NCI-H82 treated with DMSO at 0.1 percent for 48 hours (cell line): Measurements from ENCODE around the gene CCDC69.
"Not testable (repeated sequence)": the region's sequence is repeated elsewhere in the genome, so short reads cannot be mapped to it uniquely, and the experiment has no call there.

Experiments used
- DNase-seq: peaks from one replicate; lab custom pipeline; 2025; ENCODE audit not compliant: unreplicated experiment; lab: John Stamatoyannopoulos, UW

Gene CCDC69, protein sequence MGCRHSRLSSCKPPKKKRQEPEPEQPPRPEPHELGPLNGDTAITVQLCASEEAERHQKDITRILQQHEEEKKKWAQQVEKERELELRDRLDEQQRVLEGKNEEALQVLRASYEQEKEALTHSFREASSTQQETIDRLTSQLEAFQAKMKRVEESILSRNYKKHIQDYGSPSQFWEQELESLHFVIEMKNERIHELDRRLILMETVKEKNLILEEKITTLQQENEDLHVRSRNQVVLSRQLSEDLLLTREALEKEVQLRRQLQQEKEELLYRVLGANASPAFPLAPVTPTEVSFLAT

DNA sequence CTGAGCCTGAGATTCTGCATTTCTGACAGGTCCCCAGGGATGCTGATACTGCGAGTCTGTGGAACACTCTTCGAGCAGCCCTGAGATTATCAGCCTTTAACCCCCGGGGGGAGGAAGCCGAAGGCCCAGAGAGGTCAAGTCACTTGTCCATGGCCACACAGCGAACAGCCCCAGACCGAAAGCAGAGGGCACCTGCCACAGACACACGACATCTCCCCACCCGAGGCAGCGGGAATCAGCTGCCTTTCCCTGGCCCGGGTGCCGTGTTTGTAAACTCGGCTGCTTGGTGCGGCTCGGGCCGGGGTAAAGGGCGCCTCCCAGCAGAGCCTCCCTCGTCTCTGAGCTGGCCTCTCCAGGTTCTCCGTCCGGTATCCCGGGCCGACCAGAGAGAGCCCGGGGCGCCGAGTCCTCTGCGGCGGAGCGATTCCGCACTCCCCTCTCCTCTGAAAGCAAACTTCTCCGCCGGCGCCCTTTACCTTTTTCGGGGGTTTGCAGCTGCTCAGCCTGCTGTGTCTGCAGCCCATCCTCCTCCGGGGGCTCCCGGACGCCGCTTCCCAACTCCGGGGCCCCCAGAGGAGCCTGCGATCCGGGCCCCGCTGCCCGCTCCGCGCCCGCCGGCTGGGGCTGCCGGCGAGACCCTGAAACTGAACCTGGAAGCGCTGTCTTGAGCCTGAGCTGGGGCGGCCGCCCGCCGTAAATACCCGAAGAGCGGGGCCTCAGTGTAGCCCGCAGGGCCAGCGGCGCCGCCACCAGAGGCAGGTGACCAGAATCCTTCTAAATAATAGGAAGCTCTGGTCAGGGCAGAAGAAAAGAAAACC is at the start of gene CCDC69:
TSS of gene CCDC69 (minus strand) at position 646 of the 818 bp plus-strand sequence. CDS start at position 524, 122 bp downstream.
- peak; percentile 5 for DNase-seq

DNA sequence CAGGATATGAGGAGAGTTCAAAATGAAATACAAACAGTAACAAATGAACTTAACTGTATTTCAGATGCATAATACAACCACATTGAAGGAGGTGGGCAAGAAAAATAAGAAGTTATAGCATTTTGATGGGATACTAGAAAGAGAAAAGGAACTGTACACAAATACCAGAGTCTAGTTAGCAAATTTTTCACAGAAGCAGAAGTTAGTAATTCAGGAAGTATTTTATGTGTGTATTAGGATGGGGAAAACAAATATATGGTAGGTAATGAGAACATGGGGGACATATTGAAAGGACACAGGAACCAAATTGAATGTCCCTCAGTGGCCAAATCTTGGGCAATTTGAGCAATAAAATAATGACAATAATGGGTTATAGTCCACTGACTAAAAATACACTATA is 47.4 kb upstream of the CCDC69 start:
- no peak for DNase-seq

DNA sequence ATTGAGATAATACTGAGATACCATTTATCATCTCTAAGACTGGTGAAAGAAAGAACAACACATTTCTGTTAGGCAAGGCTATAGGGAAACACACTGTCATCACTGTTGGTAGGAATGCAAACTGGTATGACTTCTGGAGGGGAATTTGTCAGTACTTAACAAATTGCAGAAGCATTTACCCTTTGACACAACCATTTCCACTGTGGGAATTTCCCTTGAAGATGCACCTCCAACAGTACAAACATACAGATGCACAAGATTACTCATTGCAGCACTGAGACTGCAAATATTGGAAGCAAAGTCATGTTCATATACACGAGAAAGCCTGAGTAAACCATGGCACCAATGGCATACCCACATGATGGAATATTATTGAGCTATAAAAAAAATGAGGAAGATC is 46.7 kb upstream of the CCDC69 start:
- no peak for DNase-seq

DNA sequence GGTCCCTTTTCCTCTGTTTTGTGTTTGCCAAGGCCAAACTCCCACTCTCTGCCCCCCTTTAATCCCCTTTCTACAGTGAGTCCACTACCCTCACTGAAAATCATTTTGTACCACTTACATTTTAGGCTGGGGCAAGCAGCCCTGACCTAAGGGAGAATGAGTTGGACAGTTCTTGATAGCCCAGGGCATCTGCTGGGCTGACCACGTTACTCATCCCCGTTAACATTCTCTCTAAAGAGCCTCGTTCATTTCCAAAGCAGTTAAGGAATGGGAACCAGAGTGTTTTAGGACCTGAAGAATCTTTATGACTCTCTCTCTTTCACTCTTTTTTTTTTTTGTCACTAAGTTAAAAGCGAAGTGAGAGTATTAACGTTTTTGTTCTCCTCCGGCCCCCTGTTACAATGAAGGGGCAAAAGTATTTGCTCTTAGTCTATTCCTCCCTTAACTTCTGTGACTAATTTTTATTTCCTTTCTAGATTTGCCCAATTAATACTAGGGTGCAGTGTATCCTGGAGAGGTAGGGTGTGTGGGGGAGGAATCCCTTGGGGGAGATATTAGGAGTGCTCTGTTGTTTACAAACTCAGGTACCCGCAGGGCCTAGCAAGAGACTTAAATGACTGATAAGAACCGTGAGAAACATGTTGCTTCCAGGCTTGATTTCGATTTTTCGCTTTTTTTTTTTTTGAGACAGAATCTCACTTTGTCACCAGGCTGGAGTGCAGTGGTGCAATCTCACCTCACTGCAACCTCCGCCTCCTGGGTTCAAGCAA is 43.8 kb upstream of the CCDC69 start:
- no peak for DNase-seq

DNA sequence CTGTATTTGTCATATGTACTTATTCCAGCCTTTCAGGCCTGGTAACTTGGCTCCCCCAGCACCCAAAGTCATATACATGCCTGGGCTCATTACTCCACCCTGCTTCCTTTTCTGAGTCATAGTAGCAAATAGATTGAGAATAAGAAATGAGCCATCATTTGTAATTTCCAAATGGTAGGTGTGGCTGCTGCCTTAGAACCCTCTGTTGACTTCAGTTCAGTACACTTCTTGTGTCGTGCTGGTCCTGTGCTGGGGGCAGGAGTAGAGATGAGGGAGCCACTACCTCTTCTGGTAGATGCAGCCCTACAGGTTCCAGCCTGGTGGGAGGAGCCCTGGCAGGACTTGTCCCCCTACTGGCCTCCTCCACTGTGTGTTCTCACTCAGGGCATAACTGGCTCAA is 40.2 kb upstream of the CCDC69 start:
- no peak for DNase-seq

DNA sequence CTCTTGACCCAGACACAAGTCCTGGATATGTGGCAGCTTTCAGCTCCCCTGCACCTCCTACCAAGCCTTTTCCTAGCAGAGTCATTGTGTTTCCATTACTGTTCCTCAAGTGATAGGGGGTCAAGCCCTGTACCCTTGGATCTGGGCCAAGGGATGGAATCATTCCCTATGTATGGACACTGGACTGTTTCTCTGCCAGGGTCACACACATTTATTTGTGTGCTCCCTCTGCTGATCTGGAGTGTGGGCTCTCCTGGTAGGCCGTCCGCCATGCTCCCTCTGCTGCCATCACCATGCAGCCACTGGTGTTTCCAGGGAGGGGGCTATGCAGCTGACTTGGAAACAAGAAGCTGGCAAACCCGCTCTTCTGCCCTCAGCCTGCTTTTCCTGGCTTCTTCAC is 38.6 kb upstream of the CCDC69 start:
- no peak for DNase-seq

DNA sequence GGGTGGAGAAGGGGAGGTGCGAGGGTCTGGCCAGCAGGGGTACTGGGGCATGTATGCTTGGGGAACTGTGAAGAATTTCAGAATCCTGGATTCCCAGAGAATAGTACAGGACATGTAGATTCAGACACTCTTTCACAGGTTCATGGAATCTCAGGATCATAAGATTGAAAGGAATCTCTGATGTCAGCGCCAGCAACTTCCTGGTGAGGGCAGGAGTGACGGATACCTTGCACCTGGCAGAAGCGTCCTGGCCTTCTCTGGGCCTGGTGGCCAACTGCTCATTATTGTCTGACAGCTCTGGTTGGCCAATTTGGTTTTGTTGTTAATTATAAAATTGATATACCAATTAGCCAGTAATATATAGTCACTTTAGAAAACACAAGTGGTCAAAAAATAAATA is 36.0 kb upstream of the CCDC69 start:
- no peak for DNase-seq

DNA sequence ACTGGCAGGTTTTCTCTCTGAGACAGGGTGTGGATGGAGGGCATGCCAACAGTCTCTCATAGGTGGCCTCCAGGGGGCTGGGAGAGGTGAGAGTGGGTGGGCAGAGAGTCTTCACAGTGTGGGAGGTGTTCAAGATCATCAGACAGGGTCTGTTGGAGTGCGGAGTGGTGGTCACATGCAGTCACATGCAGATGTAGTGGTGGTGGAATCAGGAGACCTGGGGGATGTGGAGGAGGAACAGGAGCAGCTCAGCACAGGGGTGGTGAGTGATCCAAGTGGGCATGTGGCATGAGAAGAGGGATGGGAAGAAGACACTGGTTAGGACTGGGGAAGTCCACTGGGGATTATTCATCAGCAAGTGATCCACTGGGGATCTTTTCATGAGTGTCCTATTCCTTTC is 34.9 kb upstream of the CCDC69 start:
- no peak for DNase-seq

DNA sequence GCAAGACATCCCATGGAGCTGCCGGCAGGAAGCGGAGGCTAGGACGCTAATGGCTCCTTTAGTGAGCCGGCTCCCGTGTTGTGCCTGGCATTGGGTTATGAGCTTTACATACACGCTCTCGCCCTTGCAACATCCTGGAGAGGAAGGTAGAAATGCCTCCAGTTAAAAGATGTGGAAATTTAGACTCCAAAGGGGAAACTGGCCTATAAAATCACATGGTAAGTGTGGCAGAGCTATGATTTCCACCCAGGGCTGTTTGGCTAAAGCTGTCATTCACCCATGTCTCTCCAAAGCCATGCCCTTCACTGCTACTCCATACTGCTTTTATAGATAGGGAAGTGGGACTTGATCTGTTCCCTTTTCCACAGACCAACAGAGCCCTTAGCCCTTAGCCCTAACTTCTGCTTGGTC is 34.3 kb upstream of the CCDC69 start:
- DNase-seq = no peak

DNA sequence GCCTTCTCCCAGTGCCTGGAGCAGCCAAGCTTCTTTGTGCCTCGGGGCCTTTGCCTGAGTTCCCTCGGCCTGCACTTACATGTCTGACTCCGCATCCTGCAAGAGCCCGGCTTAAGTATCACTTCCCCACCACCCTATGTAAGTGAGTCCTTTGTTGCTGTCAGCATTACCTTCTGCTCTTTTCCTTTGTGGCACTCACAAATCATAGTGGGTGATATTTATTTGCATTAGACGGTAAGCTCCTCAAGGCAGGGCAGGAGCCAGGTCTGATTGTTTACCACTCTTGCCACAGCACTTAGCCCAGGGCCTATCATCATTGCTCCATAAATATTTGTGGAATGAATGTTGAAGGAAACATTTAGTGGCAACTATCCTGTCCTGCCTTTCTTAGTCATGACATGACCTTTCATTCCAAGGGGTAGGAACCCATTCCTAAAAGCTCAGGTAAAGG is 33.9 kb upstream of the CCDC69 start:
- no peak for DNase-seq

DNA sequence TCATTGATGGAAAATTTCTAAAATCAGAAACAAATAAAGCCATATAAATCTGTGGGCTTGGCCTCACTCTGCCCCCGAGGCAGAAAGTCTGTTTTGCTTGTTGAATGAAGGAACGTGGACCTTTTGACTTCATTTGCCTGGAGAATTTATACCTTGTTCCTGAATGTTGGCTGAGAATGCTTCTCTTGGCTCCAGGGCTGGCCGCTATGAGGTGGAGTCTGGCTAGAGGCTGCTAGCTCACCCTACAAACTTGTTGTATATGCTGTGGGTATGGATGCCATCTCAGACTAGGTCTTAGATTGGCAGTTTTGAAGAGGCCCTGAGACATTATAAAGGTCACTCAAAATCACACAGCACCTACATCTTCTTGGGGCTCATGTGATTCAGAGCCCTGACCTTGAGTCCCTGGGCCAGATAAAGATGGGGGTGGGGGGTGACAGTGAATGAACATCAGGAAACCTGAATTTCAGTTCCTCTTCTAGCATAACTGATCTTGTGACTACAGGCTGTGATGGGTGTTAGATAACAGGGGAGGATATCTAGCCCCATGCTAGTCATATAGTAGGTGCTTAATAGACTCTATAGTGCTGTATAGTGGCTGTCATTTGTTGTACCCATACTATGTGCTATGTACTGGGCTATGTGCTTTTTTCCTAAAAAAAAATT is 31.9 kb upstream of the CCDC69 start:
- no peak for DNase-seq

DNA sequence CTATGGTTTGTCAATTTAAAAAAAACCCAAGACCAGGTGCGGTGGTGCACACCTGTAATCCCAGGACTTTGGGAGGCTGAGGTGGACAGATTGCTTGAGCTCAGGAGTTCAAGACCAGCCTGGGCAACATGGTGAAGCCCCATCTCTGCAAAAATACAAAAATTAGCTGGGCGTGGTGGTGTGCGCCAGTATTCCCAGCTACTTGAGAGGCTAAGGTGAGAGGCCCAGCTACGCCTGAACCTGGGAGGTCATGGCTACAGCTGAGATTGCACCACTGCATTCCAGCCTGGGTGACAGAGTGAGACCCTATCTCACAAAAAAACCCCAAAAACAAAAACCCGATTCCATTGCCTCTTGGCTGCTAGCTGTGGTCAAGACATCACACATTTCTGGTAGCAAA is 31.1 kb upstream of the CCDC69 start:
- DNase-seq = not testable (repeated sequence)

DNA sequence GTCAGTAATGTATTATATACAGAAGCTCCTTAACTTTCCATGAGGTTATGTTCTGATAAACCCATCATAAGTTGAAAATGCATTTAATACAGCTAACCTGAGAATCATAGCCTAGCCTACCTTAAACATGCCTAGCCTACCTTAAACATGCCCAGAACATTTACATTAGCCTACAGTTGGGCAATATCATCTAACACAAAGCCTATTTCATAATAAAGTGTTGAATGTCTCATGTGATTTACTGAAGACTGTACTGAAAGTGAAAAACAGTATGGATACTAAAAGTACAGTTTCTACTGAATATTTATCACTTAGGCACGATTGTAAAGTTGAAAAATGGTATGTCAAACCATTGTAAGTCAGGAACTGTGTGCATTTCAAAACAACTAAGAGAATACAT is 30.7 kb upstream of the CCDC69 start:
- DNase-seq = no peak

DNA sequence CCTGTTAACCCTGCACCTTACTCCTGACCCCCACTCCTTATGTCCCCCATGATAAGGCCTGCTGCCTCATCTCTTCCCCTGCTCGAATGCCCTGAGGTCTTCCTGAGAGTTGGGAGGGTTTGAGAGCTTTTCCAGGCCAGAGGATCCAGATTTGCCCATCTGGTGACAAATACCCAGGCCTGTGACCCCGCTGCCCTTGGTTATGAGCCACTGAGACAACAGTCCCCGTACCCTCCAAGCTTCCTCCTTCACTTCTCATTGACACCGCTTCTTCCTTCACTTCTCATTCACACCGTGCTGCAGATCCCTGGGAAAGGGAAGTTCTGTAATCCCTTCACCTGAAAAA is 29.7 kb upstream of the CCDC69 start:
- DNase-seq = no peak

DNA sequence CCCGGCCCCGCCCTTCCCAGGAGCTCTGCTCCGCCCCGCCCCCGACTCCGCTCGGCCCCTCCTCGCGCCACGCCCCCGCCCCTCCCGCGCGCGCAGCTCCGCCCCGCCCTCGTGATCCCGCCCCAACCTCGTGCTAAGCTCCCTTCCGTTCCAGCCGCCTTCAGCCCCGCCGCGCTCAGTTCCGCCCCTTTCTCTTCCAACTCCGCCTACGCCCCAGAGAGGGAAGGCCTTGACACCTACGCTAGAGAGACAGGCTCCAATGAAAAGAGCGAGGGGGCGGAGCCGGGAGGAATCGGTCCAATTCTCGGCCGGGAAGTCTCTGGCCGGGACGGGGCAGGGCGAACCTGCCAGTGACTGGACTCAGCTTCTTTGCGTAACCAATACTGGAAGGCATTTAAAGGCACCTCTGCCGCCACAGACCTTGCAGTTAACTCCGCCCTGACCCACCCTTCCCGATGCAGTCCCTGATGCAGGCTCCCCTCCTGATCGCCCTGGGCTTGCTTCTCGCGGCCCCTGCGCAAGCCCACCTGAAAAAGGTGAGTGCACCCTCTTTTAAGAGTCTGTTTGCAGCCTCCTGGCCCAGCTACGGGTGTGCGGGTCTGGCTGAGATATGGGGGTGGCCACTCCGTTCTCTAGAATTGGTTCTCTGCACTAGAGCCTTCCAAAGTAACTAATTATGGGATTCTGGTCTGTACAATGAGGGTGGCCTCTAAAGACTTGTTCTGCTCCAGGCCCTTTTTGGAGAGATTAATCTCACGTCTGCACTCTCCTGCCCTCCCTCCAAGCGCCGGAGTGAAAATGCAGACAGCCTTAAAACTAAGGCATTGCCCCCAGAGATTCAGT is 29.1 kb upstream of the CCDC69 start, which contains the start of gene GM2A:
TSS of gene GM2A (plus strand) at position 424 of the 843 bp plus-strand sequence. CDS start at position 456, 32 bp downstream.
- DNase-seq = peak; percentile 95

DNA sequence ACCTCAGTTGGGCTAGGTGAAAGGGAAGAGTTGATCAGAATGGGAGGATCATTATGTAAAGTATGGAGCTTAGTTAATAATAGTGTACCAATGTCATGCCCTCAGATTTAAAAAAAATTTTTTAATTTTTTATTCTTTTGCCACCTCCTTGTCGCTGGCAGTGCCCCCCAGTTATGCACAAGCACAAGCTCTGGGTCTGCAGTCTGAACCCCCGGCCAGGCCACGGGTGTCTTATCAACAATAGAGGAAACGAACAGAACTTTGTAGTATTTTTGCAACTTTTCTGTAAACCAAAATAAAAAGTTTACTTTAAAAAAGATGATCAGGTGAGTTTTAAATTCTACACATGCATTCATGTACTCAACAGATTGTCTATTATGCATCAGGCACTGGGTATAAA is 27.7 kb upstream of the CCDC69 start:
- DNase-seq = no peak

DNA sequence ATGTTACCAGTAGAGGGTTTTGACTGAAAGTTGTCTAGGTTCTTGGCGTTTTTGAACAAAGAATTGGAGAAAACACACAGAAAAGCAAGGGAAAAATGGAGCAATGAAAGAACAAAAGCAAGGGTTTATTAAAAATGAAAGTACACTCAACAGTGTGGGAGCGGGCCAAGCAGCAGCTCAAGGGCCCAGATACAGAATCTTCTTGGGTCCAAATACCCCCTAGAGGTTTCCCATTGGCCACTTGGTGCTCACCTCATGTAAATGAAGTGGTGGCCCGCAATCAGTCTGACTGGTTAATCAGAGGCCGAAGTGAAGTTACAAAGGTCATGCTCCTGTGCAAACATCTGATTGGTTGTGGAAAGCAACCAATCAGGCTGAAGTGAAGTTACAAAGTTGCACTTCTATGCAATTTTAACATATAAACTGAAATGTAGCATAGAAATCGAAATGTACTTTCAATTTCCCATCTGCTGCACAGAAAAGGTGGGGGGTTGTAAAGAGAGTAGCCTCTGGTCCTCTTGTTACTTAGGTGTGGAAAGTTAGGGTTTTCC is 27.2 kb upstream of the CCDC69 start:
- no peak for DNase-seq

DNA sequence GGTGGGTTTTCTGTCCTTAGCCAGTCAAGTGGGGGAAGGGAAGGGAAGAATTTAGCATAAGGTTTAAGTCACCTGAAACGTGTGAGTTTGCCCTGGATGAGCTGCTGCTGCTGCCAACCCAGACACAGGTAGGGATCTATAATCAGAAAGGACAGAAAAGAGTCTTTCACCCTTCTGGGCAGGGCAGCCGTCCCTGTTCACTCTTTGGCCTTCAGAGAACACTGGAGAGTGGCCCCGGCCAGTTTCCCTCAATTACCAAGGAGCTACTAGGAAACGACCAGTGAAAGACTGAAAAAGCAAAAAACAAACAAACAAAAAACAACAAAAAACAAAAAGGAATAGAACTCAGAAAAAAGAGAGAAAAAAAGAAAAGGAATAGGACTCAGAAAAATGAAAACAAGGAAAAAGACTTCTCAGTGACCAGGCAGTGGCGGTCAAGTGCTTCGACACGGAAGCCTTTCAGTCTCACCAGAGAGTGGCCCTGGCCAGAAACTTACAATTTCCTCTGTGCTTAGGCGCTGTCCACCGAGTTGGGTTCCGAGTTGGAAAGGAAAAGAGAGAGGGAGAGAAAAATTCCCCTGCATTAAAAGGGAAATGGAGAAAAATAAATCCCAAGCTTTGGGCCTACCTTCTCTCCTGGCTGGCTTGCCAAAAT is 26.6 kb upstream of the CCDC69 start:
- no peak for DNase-seq

DNA sequence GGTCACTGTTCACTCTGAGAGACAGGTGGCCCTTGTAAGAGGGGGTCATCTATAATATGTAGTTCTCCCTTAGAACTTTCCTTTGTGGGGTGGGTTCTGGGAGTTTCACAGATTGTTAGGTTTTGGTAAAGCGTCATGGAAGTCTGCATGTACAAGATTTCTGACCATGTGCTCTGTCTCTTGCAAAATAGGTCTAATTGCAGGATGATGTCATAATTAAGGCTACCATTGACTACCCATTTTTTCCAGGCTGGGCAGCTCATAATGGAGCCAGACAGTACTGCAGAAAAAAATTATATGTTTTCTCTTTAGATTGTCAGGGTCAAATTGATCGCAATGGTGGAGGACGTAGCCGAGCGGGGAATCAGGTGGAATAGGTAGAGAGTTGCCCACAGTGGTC is 25.4 kb upstream of the CCDC69 start:
- DNase-seq = no peak
